GM12865 (cell line): ENCODE measurements around the gene CD69.

ENCODE experiments used
- DNase-seq: peaks from one replicate; pipeline ENCODE4 v3.0.0; 2010; ENCODE audit warnings: low read depth
- H3K4me3 ChIP-seq: 2 replicates; pipeline ENCODE4 v1.5.1; 2011; ENCODE audit warnings: mild to moderate bottlenecking, low read depth, low read length, control low read depth
- CTCF ChIP-seq: IDR thresholded peaks from 2 replicates; pipeline ENCODE4 v1.5.1; 2011; ENCODE audit warnings: low read length, control low read depth, low read depth, inconsistent platforms; ENCODE audit not compliant: insufficient read depth; ENCODE audit errors: missing control alignments

CD69 gene

GRCh38 chr12:9760699-9761418, at the start of gene CD69:
Gene CD69 (minus strand): TSS chr12:9760901. CDS start chr12:9760820, 81 bp downstream.
- peak; percentile 91 for DNase-seq
- TF ChIP-seq CTCF, result no peak
- H3K4me3 ChIP-seq, result peak within 1 kb of the TSS; percentile 65

GRCh38 chr12:9809866-9810265, 49.2 kb upstream of the CD69 start:
- H3K4me3 ChIP-seq, result no peak overlapping the region
- no peak for TF ChIP-seq CTCF
- DNase-seq, result no peak

- no peak for TF ChIP-seq CTCF
- H3K4me3 ChIP-seq, result no peak overlapping the region
- no peak for DNase-seq
Observed at GRCh38 chr12:9809338-9809737, 48.6 kb upstream of the CD69 start.

- no peak for TF ChIP-seq CTCF
- no peak for DNase-seq
Observed at GRCh38 chr12:9808504-9808903, 47.8 kb upstream of the CD69 start.

GRCh38 chr12:9806714-9807113, 46.0 kb upstream of the CD69 start:
- no peak overlapping the region for H3K4me3 ChIP-seq
- no peak for TF ChIP-seq CTCF
- no peak for DNase-seq

More at GRCh38 chr12:9808504-9808903, 47.8 kb upstream of the CD69 start:
- no peak overlapping the region for H3K4me3 ChIP-seq

- no peak for DNase-seq
Observed at GRCh38 chr12:9805883-9806282, 45.2 kb upstream of the CD69 start.

More at GRCh38 chr12:9805883-9806282, 45.2 kb upstream of the CD69 start:
- H3K4me3 ChIP-seq, result no peak overlapping the region
- no peak for TF ChIP-seq CTCF
